NT2/D1 (cell line): ENCODE data around the gene CD40.

Experiments used
- SUZ12 ChIP-seq: IDR thresholded peaks from 2 replicates; pipeline ENCODE4 v1.6.1; 2011; ENCODE audit not compliant: insufficient read length, insufficient read depth; ENCODE audit errors: extremely low read depth
- ZNF274 ChIP-seq: IDR thresholded peaks from 2 replicates; pipeline ENCODE4 v1.6.1; 2011; ENCODE audit warnings: mild to moderate bottlenecking, low read depth, low read length

GRCh38 chr20:46085179-46085851 is 32.8 kb upstream of the CD40 start:
- no peak for TF ChIP-seq ZNF274
- no peak for TF ChIP-seq SUZ12
